GM21360 (cell line): ENCODE measurements around the gene TM6SF1.

Source experiments
- ATAC-seq: cut with Tn5 transposase; IDR thresholded peaks from one replicate; pipeline ENCODE4 v1.9.1; 2021; ENCODE audit warnings: mild to moderate bottlenecking, moderate library complexity; ENCODE audit not compliant: unreplicated experiment

The TM6SF1 gene

GRCh38 chr15:83170474-83171165, 63.2 kb downstream of the TM6SF1 start:
- ATAC-seq, result no peak

- no peak for ATAC-seq
Observed at GRCh38 chr15:83174891-83175290, 67.4 kb downstream of the TM6SF1 start.

- ATAC-seq, result no peak
Observed at GRCh38 chr15:83178390-83178789, 70.9 kb downstream of the TM6SF1 start.

- ATAC-seq, result no peak
Observed at GRCh38 chr15:83178869-83179325, 71.5 kb downstream of the TM6SF1 start.

GRCh38 chr15:83185561-83185960, 78.1 kb downstream of the TM6SF1 start:
- ATAC-seq, result no peak
